ENCODE results near the gene SFT2D3. TPM values are rescaled to one million over a fixed set of nuclear protein-coding genes. Genes with fewer than 3 reads are reported as not detected.
"Not testable (repeated sequence)": the region's sequence is repeated elsewhere in the genome, so short reads cannot be mapped to it uniquely, and the experiment has no call there.

Gene SFT2D3
- total RNA-seq, 1 donor, result 5.8 TPM

- Histone ChIP-seq H3K79me2 (ENCODE audit: insufficient read depth, low read length) (no peaks in the 10 kb centered on the region), H2AFZ (ENCODE audit: low read length) (no peak overlapping the region), H4K20me1 (ENCODE audit: insufficient read depth, low read length) (no peaks in the 10 kb centered on the region), H3K4me3 (ENCODE audit: insufficient read depth, low read length) (no peak overlapping the region), H3K36me3 (ENCODE audit: insufficient read depth, low read length) (peaks cover 6% of the 10 kb centered on the region), H3K27me3 (ENCODE audit: insufficient read depth, low read length) (no peaks in the 10 kb centered on the region), H3K9me3 (ENCODE audit: low read depth, low read length) (no peaks in the 10 kb centered on the region), H3K4me2 (ENCODE audit: insufficient read depth, low read length) (no peak overlapping the region), H3K27ac (ENCODE audit: low read depth, low read length) (no peak overlapping the region), H3K4me1 (ENCODE audit: insufficient read depth, low read length) (no peaks in the 10 kb centered on the region)
- no peak for DNase-seq (ENCODE audit: insufficient read length, low spot score, missing footprints)
- TF ChIP-seq CTCF (IDR thresholded peaks at IDR 0.05; ENCODE audit: extremely low read depth, low read depth, low read length), result no peak
Observed at GRCh38 chr2:127740665-127741288, 39.5 kb downstream of the SFT2D3 start.

GRCh38 chr2:127743477-127744026 lies 42.3 kb downstream of the SFT2D3 start:
- Histone ChIP-seq H3K4me2 (ENCODE audit: insufficient read depth, low read length) (no peak overlapping the region), H3K79me2 (ENCODE audit: insufficient read depth, low read length) (no peaks in the 10 kb centered on the region), H2AFZ (ENCODE audit: low read length) (no peak overlapping the region), H3K9me3 (ENCODE audit: low read depth, low read length) (no peaks in the 10 kb centered on the region), H3K36me3 (ENCODE audit: insufficient read depth, low read length) (peaks cover 7% of the 10 kb centered on the region), H3K4me3 (ENCODE audit: insufficient read depth, low read length) (no peak overlapping the region), H3K27me3 (ENCODE audit: insufficient read depth, low read length) (no peaks in the 10 kb centered on the region), H4K20me1 (ENCODE audit: insufficient read depth, low read length) (peaks cover 3% of the 10 kb centered on the region), H3K27ac (ENCODE audit: low read depth, low read length) (no peak overlapping the region), H3K4me1 (ENCODE audit: insufficient read depth, low read length) (no peaks in the 10 kb centered on the region)
- no peak for TF ChIP-seq CTCF (IDR thresholded peaks at IDR 0.05; ENCODE audit: extremely low read depth, low read depth, low read length)
- DNase-seq (ENCODE audit: insufficient read length, low spot score, missing footprints), result no peak

- Histone ChIP-seq H3K36me3 (ENCODE audit: insufficient read depth, low read length) (peaks cover 10% of the 10 kb centered on the region), H3K9me3 (ENCODE audit: low read depth, low read length) (no peaks in the 10 kb centered on the region), H3K4me2 (ENCODE audit: insufficient read depth, low read length) (no peak overlapping the region), H2AFZ (ENCODE audit: low read length) (no peak overlapping the region), H3K4me1 (ENCODE audit: insufficient read depth, low read length) (peaks cover 4% of the 10 kb centered on the region), H4K20me1 (ENCODE audit: insufficient read depth, low read length) (peaks cover 3% of the 10 kb centered on the region), H3K79me2 (ENCODE audit: insufficient read depth, low read length) (no peaks in the 10 kb centered on the region), H3K27me3 (ENCODE audit: insufficient read depth, low read length) (no peaks in the 10 kb centered on the region), H3K4me3 (ENCODE audit: insufficient read depth, low read length) (no peak overlapping the region), H3K27ac (ENCODE audit: low read depth, low read length) (no peak overlapping the region)
- DNase-seq (ENCODE audit: insufficient read length, low spot score, missing footprints), result no peak
- no peak for TF ChIP-seq CTCF (IDR thresholded peaks at IDR 0.05; ENCODE audit: extremely low read depth, low read depth, low read length)
Observed at GRCh38 chr2:127747621-127748020, 46.3 kb downstream of the SFT2D3 start.

- H3K27me3 ChIP-seq (ENCODE audit: insufficient read depth, low read length); H3K4me3 ChIP-seq (ENCODE audit: insufficient read depth, low read length); H4K20me1 ChIP-seq (ENCODE audit: insufficient read depth, low read length); DNase-seq (ENCODE audit: insufficient read length, low spot score, missing footprints); H3K79me2 ChIP-seq (ENCODE audit: insufficient read depth, low read length); H3K27ac ChIP-seq (ENCODE audit: low read depth, low read length); H3K4me1 ChIP-seq (ENCODE audit: insufficient read depth, low read length); H3K4me2 ChIP-seq (ENCODE audit: insufficient read depth, low read length); H2AFZ ChIP-seq (ENCODE audit: low read length); H3K36me3 ChIP-seq (ENCODE audit: insufficient read depth, low read length); H3K9me3 ChIP-seq (ENCODE audit: low read depth, low read length): not testable (repeated sequence)
Observed at GRCh38 chr2:127749537-127749936, 48.2 kb downstream of the SFT2D3 start.

Measured in osteoblast (primary cell).